HUES64 (cell line): Measurements from ENCODE around the gene DYRK1A.

Source experiments
- H3K27ac ChIP-seq: 2 replicates; pipeline ENCODE4 v1.7.0; 2013; ENCODE audit warnings: low read depth, low read length, inconsistent platforms
- H3K27me3 ChIP-seq: 2 replicates; pipeline ENCODE4 v1.6.1; 2013; ENCODE audit warnings: mild to moderate bottlenecking, low read length; ENCODE audit not compliant: insufficient read depth
- H3K36me3 ChIP-seq: 2 replicates; pipeline ENCODE4 v1.6.1; 2013; ENCODE audit warnings: mild to moderate bottlenecking, low read length; ENCODE audit not compliant: insufficient read depth
- H3K4me1 ChIP-seq: 2 replicates; pipeline ENCODE4 v1.6.1; 2013; ENCODE audit warnings: mild to moderate bottlenecking, low read length, moderate library complexity; ENCODE audit not compliant: insufficient read depth
- H3K4me3 ChIP-seq: 2 replicates; pipeline ENCODE4 v1.5.1; 2013; ENCODE audit warnings: mild to moderate bottlenecking, low read length, moderate library complexity
- H3K9ac ChIP-seq: 2 replicates; pipeline ENCODE4 v1.6.1; 2013; ENCODE audit warnings: mild to moderate bottlenecking, low read depth, low read length
- H3K9me3 ChIP-seq: 2 replicates; pipeline ENCODE4 v1.6.1; 2013; ENCODE audit warnings: low read depth, low read length; ENCODE audit not compliant: insufficient read depth
- WGBS: fragments of 150-250, 120-280 bp; methylation state at CpG from one replicate; pipeline ENCODE4 v1.1.7; 2013; ENCODE audit warnings: missing lambda C conversion rate; 5-methylcytosine and 5-hydroxymethylcytosine counted together

The DYRK1A gene

DNA sequence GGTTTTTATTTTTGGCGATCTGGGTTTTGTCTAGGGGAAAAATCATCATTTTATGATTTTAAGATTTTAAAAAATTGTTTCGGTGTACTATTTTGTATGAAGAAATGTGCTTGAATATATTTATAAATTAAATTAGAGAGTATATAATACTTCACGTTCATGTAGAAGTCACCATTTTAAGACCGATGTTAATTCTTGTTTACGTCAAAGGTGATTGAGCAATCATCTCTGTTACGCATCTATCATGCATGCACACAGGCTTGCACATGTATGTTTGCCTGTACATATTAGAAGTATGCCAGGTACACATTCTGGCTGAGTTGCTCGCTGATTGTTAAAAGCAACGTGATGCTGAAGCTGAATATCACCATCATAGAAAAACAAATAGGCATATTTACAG, 54.7 kb downstream of the DYRK1A start:
- Histone ChIP-seq H3K27me3 (no peaks in the 10 kb centered on the region), H3K36me3 (peaks cover 42% of the 10 kb centered on the region)
- 99% methylated on average over 7 of the region's 8 CpGs for WGBS

DNA sequence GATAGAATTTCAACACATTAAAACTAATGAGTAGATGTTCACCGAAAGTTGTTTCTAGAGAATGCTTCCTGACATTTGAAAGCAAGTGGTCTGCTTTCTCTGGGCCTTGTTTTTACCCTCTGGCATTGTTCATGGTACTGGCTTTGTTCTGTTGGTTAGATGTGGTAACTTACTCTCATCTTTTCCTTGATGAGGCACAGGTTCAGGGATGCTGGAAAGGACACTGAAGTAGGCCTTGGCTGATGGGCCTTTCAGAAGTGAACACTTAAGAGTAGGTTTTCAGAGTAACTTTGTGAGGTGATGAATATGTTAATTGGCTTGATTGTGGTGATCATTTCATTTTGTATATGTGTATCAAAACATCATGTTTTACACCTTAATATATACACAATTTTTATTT, 55.8 kb downstream of the DYRK1A start:
- Histone ChIP-seq H3K27me3 (no peaks in the 10 kb centered on the region), H3K4me1 (peaks cover 21% of the 10 kb centered on the region), H3K36me3 (peaks cover 43% of the 10 kb centered on the region), H3K27ac (no peak overlapping the region), H3K9me3 (no peaks in the 10 kb centered on the region; the same call in 1 of the 2 replicates), H3K9ac (no peak overlapping the region), H3K4me3 (no peak overlapping the region)
- WGBS, result 100% methylated on average over 1 of the region's 1 CpG

More for the DNA sequence above, 54.7 kb downstream of the DYRK1A start:
- no peak overlapping the region for H3K27ac ChIP-seq
- peaks cover 21% of the 10 kb centered on the region for H3K4me1 ChIP-seq
- no peak overlapping the region for H3K4me3 ChIP-seq
- no peaks in the 10 kb centered on the region; the same call in 1 of the 2 replicates for H3K9me3 ChIP-seq
- H3K9ac ChIP-seq, result no peak overlapping the region

DNA sequence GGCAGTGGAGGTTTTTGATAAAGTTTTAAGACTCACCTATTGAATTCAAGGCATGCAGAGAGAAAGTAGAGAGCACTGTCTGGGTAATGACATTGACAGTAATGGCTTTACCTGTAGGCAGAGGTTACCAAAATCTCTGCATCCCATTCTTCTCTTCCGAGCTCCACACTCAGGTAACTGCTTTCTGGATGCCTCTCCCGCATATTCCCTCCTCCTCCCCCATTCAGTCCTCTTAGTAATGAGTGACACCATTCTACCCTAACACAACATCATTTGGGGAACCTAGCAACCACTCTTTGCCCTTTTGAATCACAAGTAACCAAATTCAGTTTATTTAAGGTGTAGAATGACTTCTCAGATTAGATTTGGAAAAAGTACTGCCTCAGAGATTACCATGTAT, 56.5 kb downstream of the DYRK1A start:
- Histone ChIP-seq H3K4me1 (peaks cover 22% of the 10 kb centered on the region), H3K36me3 (peaks cover 45% of the 10 kb centered on the region), H3K27me3 (no peaks in the 10 kb centered on the region), H3K9ac (no peak overlapping the region), H3K27ac (no peak overlapping the region), H3K4me3 (no peak overlapping the region), H3K9me3 (no peaks in the 10 kb centered on the region; the same call in 1 of the 2 replicates)
- WGBS, result 43% methylated on average over 2 of the region's 2 CpGs

DNA sequence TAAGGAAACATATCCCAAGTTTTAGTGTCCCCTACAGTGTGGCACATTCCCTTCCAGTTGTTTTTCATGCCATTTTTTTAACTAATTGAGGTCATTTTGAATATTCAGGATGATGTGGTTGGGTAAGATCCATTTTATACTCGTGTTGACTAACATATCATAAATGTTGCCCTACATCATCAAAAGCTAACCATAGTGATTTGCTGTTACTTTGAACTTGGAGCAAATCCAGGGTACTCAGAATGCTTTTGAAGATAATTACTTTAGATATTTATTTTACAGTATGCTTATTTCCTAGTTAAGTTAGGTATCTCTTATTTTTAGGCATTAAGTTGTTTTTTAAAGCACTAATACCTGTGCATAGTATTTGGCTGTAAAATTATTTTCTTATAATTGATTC, 57.8 kb downstream of the DYRK1A start:
- no peak overlapping the region for H3K9ac ChIP-seq
- H3K4me3 ChIP-seq, result no peak overlapping the region
- peaks cover 32% of the 10 kb centered on the region for H3K4me1 ChIP-seq
- H3K27me3 ChIP-seq, result no peaks in the 10 kb centered on the region
- H3K36me3 ChIP-seq, result peaks cover 50% of the 10 kb centered on the region
- WGBS, result no CpG with 5 or more reads among the region's 1 CpG
- no peaks in the 10 kb centered on the region; the same call in 1 of the 2 replicates for H3K9me3 ChIP-seq
- H3K27ac ChIP-seq, result no peak overlapping the region

DNA sequence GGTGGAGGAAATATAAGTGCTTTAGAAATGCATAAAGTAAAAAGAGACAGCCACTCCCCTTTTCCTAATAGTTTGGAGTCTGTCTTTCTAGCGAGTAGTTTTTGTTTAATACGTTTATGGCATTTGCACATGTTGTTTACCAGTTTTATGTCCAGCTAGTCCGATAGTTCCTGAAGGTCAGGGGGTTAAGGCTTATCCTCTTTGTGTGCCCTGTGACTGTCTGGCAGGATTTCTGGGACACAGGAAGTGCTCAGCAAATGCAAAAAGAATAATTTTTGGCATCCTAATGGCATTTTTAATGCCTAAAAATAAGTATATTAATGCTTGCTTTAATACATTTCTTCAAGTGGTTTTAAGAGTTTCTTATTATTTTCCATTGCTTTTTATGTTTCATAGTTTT, 58.4 kb downstream of the DYRK1A start:
- Histone ChIP-seq H3K9ac (no peak overlapping the region), H3K9me3 (no peaks in the 10 kb centered on the region; the same call in 1 of the 2 replicates), H3K27ac (no peak overlapping the region), H3K4me3 (no peak overlapping the region), H3K36me3 (peaks cover 50% of the 10 kb centered on the region), H3K4me1 (peaks cover 30% of the 10 kb centered on the region), H3K27me3 (no peaks in the 10 kb centered on the region)
- WGBS, result 95% methylated on average over 3 of the region's 3 CpGs

DNA sequence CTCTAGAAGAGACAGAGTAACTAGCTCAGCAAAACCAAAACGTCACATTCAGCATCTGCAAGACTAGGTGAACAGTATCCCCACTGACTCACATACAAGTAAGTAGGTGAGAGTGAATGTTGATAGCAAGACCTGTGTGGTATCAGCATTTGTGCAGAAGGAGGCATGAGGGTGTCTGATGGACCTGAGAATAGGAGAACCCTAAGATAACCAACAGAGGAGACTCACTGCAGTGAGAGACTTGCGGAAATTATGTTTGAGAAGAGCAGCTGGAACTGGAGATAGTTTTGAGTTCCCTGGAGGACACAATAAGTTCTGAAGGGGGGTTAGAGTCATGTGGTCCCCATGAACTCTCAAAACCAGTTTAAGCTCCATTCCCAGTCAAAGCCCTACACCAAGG, 59.1 kb downstream of the DYRK1A start:
- H3K9me3 ChIP-seq, result no peaks in the 10 kb centered on the region; the same call in 1 of the 2 replicates
- no peak overlapping the region for H3K4me3 ChIP-seq
- no peak overlapping the region for H3K9ac ChIP-seq
- H3K36me3 ChIP-seq, result peaks cover 48% of the 10 kb centered on the region
- no peak overlapping the region for H3K27ac ChIP-seq
- peaks cover 30% of the 10 kb centered on the region for H3K4me1 ChIP-seq
- H3K27me3 ChIP-seq, result no peaks in the 10 kb centered on the region
- 98% methylated on average over 2 of the region's 2 CpGs for WGBS

DNA sequence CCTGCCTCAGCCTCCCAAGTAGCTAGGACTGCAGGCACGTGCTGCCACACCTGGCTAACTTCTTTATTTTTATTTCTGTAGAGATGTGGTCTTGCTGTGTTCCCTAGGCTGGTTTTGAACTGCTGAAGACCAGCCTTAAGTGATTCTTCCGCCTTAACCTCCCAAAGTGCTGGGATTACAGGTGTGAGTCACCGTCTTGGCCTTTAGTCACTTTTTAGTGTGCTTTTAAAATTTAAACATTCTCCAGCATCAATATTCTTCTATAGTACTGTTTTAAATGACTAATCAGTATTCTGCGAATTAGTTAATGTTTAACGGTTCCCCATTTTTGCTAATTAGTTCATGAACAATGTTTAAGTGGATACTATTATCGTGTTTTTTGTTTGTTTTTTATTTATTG, 60.6 kb downstream of the DYRK1A start:
- 93% methylated on average over 6 of the region's 6 CpGs for WGBS
- Histone ChIP-seq H3K36me3 (peaks cover 39% of the 10 kb centered on the region), H3K4me3 (no peak overlapping the region), H3K4me1 (peaks cover 34% of the 10 kb centered on the region), H3K27me3 (no peaks in the 10 kb centered on the region), H3K9me3 (no peaks in the 10 kb centered on the region; the same call in 1 of the 2 replicates), H3K27ac (no peak overlapping the region), H3K9ac (no peak overlapping the region)

DNA sequence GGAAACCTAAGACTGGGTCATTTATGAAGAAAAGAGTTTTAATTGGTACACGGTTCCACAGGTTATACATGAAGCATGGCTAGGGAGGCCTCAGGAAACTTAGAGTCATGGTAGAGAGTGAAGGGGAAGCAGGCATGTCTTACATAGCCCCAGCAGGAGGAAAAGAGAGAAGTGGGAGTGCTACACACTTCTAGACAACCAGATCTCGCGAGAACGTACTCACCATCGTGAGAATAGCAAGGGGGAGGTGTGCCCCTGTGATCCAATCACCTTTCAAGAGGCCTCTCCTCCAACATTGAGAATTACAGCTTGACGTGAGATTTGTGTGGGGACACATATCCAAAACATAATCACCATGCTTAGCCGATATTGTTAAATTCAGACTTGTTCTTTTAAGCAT, 62.8 kb downstream of the DYRK1A start:
- Histone ChIP-seq H3K36me3 (peaks cover 25% of the 10 kb centered on the region), H3K4me1 (peaks cover 39% of the 10 kb centered on the region), H3K27me3 (no peaks in the 10 kb centered on the region), H3K9me3 (no peaks in the 10 kb centered on the region; the same call in 1 of the 2 replicates), H3K4me3 (no peak overlapping the region), H3K9ac (no peak overlapping the region), H3K27ac (no peak overlapping the region)
- 93% methylated on average over 7 of the region's 7 CpGs for WGBS

DNA sequence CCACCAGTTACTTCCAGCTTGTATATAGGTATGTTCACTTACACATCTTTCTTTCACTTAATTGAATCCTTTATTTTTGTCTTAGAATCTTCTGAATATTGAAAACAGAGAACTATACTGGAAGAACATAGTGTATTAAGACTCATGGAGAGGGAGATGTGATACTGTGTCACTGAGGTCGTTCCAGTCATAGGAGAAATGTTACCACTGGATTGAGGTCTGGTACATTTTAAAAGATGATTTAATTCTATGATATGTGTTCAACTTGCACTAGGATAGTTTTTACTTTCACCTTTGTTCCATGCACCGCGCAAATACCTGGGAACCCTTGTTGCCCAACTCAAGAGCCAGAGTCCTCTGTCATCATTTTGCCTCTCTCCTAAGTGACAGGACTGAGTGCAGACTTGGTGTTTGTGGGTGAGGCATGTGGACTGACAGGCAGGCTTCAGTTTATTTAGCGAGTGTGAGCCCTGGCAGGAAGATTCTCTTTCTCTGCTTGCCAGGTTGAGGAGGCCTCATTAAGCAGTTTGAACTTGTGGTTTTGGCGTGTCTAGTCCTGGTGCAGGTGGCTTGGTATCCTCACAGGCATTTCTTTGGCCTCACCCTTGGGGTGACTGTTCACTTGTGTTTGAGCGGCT, 63.7 kb downstream of the DYRK1A start:
- 95% methylated on average over 6 of the region's 6 CpGs for WGBS
- H3K27me3 ChIP-seq, result no peaks in the 10 kb centered on the region
- H3K4me3 ChIP-seq, result no peak overlapping the region
- H3K27ac ChIP-seq, result no peak overlapping the region
- peaks cover 21% of the 10 kb centered on the region for H3K36me3 ChIP-seq
- H3K9me3 ChIP-seq, result no peaks in the 10 kb centered on the region; the same call in 1 of the 2 replicates
- H3K9ac ChIP-seq, result no peak overlapping the region
- peaks cover 46% of the 10 kb centered on the region for H3K4me1 ChIP-seq

DNA sequence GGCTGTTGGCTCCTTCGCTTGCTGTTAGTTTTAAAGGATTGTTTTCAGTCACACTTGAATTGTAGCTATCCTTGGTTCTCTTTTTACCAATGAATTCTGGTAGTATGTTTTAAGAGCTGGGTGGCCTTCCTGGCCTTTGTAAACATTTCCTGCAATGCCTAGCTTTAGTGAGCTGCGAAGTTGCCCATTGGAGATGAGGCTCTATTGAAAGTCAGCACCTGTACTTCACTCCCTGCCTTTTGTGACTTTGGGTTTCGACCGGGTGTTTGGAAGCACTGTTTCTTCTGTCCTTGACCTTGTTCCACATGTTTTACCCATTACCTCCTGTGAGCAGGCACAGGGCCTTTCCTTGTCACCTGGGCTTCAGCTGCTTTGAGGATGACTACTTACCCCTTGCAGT, 64.7 kb downstream of the DYRK1A start:
- peak overlapping the region; percentile 26; the same call in 1 of the 2 replicates for H3K27ac ChIP-seq
- peaks cover 11% of the 10 kb centered on the region; the same call in 1 of the 2 replicates for H3K36me3 ChIP-seq
- H3K9ac ChIP-seq, result no peak overlapping the region
- peaks cover 56% of the 10 kb centered on the region for H3K4me1 ChIP-seq
- no peak overlapping the region for H3K4me3 ChIP-seq
- no peaks in the 10 kb centered on the region for H3K9me3 ChIP-seq
- 84% methylated on average over 4 of the region's 4 CpGs for WGBS
- no peaks in the 10 kb centered on the region for H3K27me3 ChIP-seq

DNA sequence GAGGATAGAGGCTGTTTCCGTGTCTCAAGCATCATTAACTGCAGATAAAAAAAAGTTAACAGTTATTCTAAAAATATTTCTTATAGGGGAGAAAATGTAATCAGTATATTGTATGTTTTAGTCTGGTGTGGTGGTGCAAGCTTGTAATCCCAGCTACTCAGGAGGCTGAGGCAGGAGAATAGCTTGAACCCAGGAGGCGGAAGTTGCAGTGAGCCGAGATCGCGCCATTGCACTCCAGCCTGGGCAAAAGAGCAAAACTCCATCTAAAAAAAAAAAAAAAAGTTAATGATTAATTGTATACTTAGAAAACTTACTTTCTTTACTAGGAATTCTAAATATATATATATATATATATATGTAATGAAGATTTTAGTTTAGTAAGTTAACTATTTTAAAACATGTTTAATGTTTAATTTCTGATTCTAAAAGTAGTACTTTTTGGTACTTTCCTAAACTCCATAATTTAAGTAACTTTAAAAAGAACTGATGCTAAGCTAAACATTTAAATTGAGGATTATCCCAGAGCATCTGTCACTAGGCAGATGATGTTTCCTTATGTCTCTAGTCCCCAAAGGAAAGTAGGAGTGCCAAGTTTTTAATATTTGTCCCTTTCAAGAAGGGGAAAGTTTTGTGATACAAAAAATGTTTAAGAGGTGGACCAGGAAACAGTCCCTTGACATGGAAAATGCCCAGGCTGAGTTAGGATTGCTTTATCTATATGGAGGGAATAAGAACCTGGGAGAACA, 66.3 kb downstream of the DYRK1A start:
- 100% methylated on average over 2 of the region's 5 CpGs for WGBS
- Histone ChIP-seq H3K9ac (no peak overlapping the region), H3K27ac (no peak overlapping the region), H3K36me3 (peaks cover 7% of the 10 kb centered on the region; the same call in 1 of the 2 replicates), H3K4me3 (no peak overlapping the region), H3K4me1 (peaks cover 60% of the 10 kb centered on the region), H3K9me3 (no peaks in the 10 kb centered on the region), H3K27me3 (no peaks in the 10 kb centered on the region)
